ENCODE measurements around the gene METTL17.

DNA sequence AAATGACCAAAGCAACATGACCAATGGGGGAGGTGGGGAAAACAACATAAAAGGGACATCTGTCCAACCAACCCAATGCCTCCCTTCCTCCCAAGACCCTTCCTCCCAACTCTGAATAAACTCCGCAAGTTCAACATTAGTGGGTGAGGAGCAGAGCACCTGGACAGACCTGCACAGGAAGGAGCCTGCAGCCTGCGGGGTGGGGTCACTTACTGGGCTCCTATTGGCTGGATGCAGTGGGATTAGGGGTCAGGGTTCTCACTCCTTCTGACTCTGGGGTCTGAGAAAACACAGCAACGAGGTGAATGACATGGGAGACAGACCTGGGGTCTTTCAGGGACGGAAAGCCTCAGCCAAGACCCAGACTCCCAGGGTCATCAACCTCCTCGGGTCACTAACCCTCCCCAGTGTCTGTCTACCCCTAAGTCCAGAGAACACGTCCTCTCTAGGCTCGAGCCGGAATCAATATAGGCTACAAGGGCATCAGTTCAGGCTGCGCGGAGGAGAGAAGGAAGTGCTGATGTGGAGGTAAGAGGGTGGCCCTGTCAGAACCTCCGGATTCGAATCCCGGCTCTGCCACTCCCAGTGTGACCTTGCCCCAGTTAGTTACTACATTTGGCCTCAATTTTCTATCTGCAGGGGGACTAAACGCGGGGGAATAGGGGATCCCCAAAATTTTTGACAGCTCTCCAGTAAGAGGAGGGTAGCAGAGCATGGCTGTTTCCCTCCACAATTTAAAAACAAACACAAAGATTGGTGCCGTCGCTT lies 34.2 kb downstream of the METTL17 start:
- TF ChIP-seq CTCF (IDR thresholded peaks at IDR 0.05; ENCODE audit: poor library complexity, severe bottlenecking) (no peak), TAF1 (IDR thresholded peaks at IDR 0.05; ENCODE audit: low read depth) (no peak), POLR2AphosphoS5 (IDR thresholded peaks at IDR 0.05) (no peak)

All from neural cell (in vitro differentiated cells).